SK-N-SH (cell line): Measurements from ENCODE around the gene ZNRF1. TPM values are rescaled to one million over a fixed set of nuclear protein-coding genes. Genes with fewer than 3 reads are reported as not detected.
"Not testable (repeated sequence)": the region's sequence is repeated elsewhere in the genome, so short reads cannot be mapped to it uniquely, and the experiment has no call there.

Experiments
- CTCF ChIA-PET: fragments of 300-600, 350-600 bp; formaldehyde crosslinking; extraction: SDS; loops from one replicate; lab custom pipeline; 2021; lab: Yijun Ruan, JAX
- POLR2A ChIA-PET: fragments of 350-600 bp; sonication (Branson Sonifier 250); formaldehyde crosslinking; extraction: SDS; loops from one replicate; lab custom pipeline; 2020; ENCODE audit warnings: antibody characterized with exemption, inconsistent platforms; lab: Yijun Ruan, JAX
- DNase-seq: peaks from one replicate; pipeline ENCODE4 v3.0.0; 2012
- H2AFZ ChIP-seq: fragments of 200-600 bp; sonication (generic); 2 replicates; pipeline ENCODE4 v1.8.1; 2016; ENCODE audit warnings: antibody characterized with exemption, mild to moderate bottlenecking, low read depth
- H3F3A ChIP-seq: fragments of 200-600 bp; sonication (generic); replicated peaks from 2 replicates; pipeline ENCODE3; 2016; ENCODE audit warnings: antibody characterized with exemption, mild to moderate bottlenecking; ENCODE audit not compliant: insufficient read depth
- H3K27ac ChIP-seq, 2 experiments: fragments of 200-500 bp in 1 of 2; fragments of 200-600 bp in 1 of 2; sonication (Bioruptor generic) in 1 of 2; sonication (generic), shearing (Covaris generic) in 1 of 2; 2 replicates each; pipeline versions ENCODE4 v1.5.1 to v1.6.1; 2014 to 2016; ENCODE audit warnings: low read depth in 2 of 2, inconsistent platforms in 1 of 2, low read length in 1 of 2, mild to moderate bottlenecking in 1 of 2, mixed read lengths in 1 of 2
- H3K27me3 ChIP-seq: fragments of 200-600 bp; sonication (generic), shearing (Covaris generic); 2 replicates; pipeline ENCODE4 v1.6.1; 2016; ENCODE audit warnings: mixed run types; ENCODE audit not compliant: insufficient read depth
- H3K36me3 ChIP-seq, 2 experiments: fragments of 200-500 bp in 1 of 2; fragments of 200-600 bp in 1 of 2; sonication (Bioruptor generic) in 1 of 2; sonication (generic) in 1 of 2; replicated peaks in 1 of 2; 2 replicates each; pipeline versions ENCODE3 to v1.5.1; 2014 to 2016; ENCODE audit warnings: low read length in 1 of 2, mild to moderate bottlenecking in 1 of 2; ENCODE audit not compliant: insufficient read depth in 2 of 2, control insufficient read depth in 1 of 2
- H3K4me1 ChIP-seq, 2 experiments: fragments of 200-500 bp in 1 of 2; fragments of 200-600 bp in 1 of 2; sonication (Bioruptor generic) in 1 of 2; sonication (generic), shearing (Covaris generic) in 1 of 2; 2 replicates each; pipeline versions ENCODE4 v1.5.1 to v1.6.1; 2014 to 2016; ENCODE audit warnings: low read depth in 1 of 2, low read length in 1 of 2, mixed run types in 1 of 2; ENCODE audit not compliant: insufficient read depth in 2 of 2, control insufficient read depth in 1 of 2
- H3K4me2 ChIP-seq: fragments of 200-600 bp; sonication (generic), shearing (Covaris generic); 2 replicates; pipeline ENCODE4 v1.6.1; 2017; ENCODE audit warnings: mixed run types
- H3K4me3 ChIP-seq, 2 experiments: fragments of 200-500 bp in 1 of 2; fragments of 200-600 bp in 1 of 2; sonication (Bioruptor generic) in 1 of 2; sonication (generic), shearing (Covaris generic) in 1 of 2; 2 replicates each; pipeline versions ENCODE4 v1.5.1 to v1.8.1; 2014 to 2016; ENCODE audit warnings: low read depth in 2 of 2, inconsistent platforms in 1 of 2, low read length in 1 of 2, mild to moderate bottlenecking in 1 of 2, mixed read lengths in 1 of 2, moderate library complexity in 1 of 2
- H3K79me2 ChIP-seq: fragments of 200-600 bp; sonication (generic); 2 replicates; pipeline ENCODE4 v1.8.1; 2017; ENCODE audit warnings: mild to moderate bottlenecking; ENCODE audit not compliant: insufficient read depth
- H3K9ac ChIP-seq: fragments of 200-600 bp; sonication (generic); 2 replicates; pipeline ENCODE4 v1.6.1; 2017; ENCODE audit warnings: mixed run types
- H3K9me2 ChIP-seq: fragments of 200-600 bp; sonication (generic); 2 replicates; pipeline ENCODE4 v1.6.1; 2017; ENCODE audit warnings: mixed run types
- H3K9me3 ChIP-seq: fragments of 200-600 bp; sonication (generic); 2 replicates; pipeline ENCODE4 v1.6.1; 2017; ENCODE audit warnings: mixed run types, mild to moderate bottlenecking, moderate library complexity
- H4K20me1 ChIP-seq: fragments of 200-600 bp; sonication (generic); 2 replicates; pipeline ENCODE4 v1.6.1; 2017; ENCODE audit warnings: mild to moderate bottlenecking, mixed run types; ENCODE audit not compliant: insufficient read depth
- CHD2 ChIP-seq: fragments of 150-350 bp; IDR thresholded peaks from 2 replicates; pipeline ENCODE4 v1.6.1; 2018; ENCODE audit warnings: low read length; ENCODE audit not compliant: partially characterized antibody
- EZH2phosphoT487 ChIP-seq: fragments of 200-600 bp; sonication (generic); IDR thresholded peaks from 2 replicates; pipeline ENCODE4 v1.6.1; 2017; ENCODE audit warnings: low read depth, mixed run types, mild to moderate bottlenecking, antibody characterized with exemption, moderate library complexity, borderline replicate concordance
- FOSL2 ChIP-seq: IDR thresholded peaks from 2 replicates; pipeline ENCODE4 v1.4.0; 2012; ENCODE audit warnings: low read depth, mild to moderate bottlenecking, moderate library complexity, borderline replicate concordance
- FOXJ3 ChIP-seq: sonication (generic); formaldehyde crosslinking; IDR thresholded peaks from 2 replicates; pipeline ENCODE4 v1.5.1; 2020; ENCODE audit warnings: mild to moderate bottlenecking, missing genetic modification reagents
- GABPA ChIP-seq: IDR thresholded peaks from 2 replicates; pipeline ENCODE4 v1.4.0; 2012; ENCODE audit warnings: low read depth, mild to moderate bottlenecking
- JUND ChIP-seq: IDR thresholded peaks from 2 replicates; pipeline ENCODE4 v1.4.0; 2012
- MEF2A ChIP-seq: IDR thresholded peaks from 2 replicates; pipeline ENCODE4 v1.4.0; 2012; ENCODE audit warnings: low read depth, borderline replicate concordance
- MXI1 ChIP-seq: IDR thresholded peaks from 2 replicates; pipeline ENCODE4 v1.6.1; 2012; ENCODE audit warnings: mild to moderate bottlenecking, low read depth, low read length, improper control_type of control experiment
- NFIC ChIP-seq: IDR thresholded peaks from 2 replicates; pipeline ENCODE4 v1.4.0; 2012; ENCODE audit warnings: borderline replicate concordance
- POLR2AphosphoS5 ChIP-seq: IDR thresholded peaks from 2 replicates; pipeline ENCODE4 v1.6.1; 2012; ENCODE audit warnings: low read depth, low read length
- RCOR1 ChIP-seq: fragments of 150-350 bp; IDR thresholded peaks from 2 replicates; pipeline ENCODE4 v1.6.1; 2017; ENCODE audit warnings: antibody characterized with exemption, low read length
- RFX5 ChIP-seq: IDR thresholded peaks from 2 replicates; pipeline ENCODE4 v1.6.1; 2012; ENCODE audit warnings: mild to moderate bottlenecking, improper control_type of control experiment, low read length
- SIN3A ChIP-seq: IDR thresholded peaks from 2 replicates; pipeline ENCODE4 v1.6.1; 2012; ENCODE audit warnings: low read depth, mild to moderate bottlenecking, low read length, moderate library complexity, borderline replicate concordance
- TCF12 ChIP-seq: IDR thresholded peaks from 2 replicates; pipeline ENCODE4 v1.4.0; 2012
- YY1 ChIP-seq: IDR thresholded peaks from 2 replicates; pipeline ENCODE4 v1.4.0; 2012; ENCODE audit warnings: low read depth, mild to moderate bottlenecking
- WGBS: methylation state at CpG from one replicate; pipeline ENCODE4 v1.1.6; 2017; ENCODE audit warnings: low lambda C conversion rate; 5-methylcytosine and 5-hydroxymethylcytosine counted together
- polyA plus RNA-seq, 3 experiments: library from polyadenylated mRNA; depleted of rRNA; stranded (reverse); fragments of >200 nt; gene quantifications; 2 replicates each; pipeline ENCODE4 v1.2.3, GENCODE V29; 2012
- TF ChIP-seq, protein P1 (sequence below): IDR thresholded peaks from 2 replicates; pipeline ENCODE4; 2012
- TF ChIP-seq, protein P2 (sequence below): IDR thresholded peaks from 2 replicates; pipeline ENCODE4 v1.4.0; 2012; ENCODE audit warnings: low read depth, borderline replicate concordance
- TF ChIP-seq, protein P3 (sequence below): fragments of 150-350 bp; IDR thresholded peaks from 2 replicates; pipeline ENCODE4 v1.6.1; 2016; ENCODE audit warnings: mild to moderate bottlenecking, low read depth, low read length
- TF ChIP-seq, protein P4 (sequence below): IDR thresholded peaks from 2 replicates; pipeline ENCODE4 v1.6.1; 2012; ENCODE audit warnings: mild to moderate bottlenecking, low read depth, low read length, moderate library complexity

ZNRF1 gene
- polyA plus RNA-seq, 1 of the 3 experiments (the other 2 are of a cell fraction) = 23.7 TPM

DNA sequence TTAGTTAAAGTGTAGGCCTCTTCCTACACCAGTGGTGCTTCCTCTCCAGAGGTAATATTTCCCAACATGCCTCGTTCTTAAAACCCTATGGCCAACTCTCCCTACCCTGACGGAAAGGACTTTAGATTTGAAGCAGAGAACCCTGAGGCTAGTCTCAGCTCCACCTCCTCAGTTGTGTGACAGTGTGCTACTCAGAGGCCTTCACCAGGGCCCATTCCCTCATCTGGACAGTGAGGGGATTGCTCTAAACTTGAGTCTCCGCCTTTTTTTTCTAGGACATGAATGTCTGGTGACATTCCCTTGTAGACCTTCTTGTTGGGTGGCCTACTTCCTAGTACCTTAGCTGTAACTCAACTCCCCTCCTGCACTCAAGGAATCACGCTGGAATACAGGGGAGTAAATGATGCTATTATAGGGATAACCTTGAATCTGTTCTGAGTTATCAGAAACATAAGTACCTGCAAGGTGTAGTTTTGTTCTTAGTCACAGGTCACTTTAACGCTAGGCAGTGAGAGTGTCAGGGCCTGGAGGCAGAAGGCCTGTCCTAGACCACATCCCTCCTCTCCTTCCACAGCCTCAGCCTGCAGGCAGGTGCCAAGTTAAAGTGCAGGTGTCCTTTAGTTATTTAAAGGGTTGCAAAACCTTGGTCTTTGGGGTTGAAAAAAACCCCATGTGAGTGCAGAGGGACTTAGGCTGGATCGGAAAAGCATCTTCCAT lies 90.8 kb downstream of the ZNRF1 start:
- H3F3A ChIP-seq = peaks cover 3% of the 10 kb centered on the region
- POLR2A ChIA-PET = no interaction called here
- H2AFZ ChIP-seq = no peak overlapping the region
- no peak overlapping the region for H3K9ac ChIP-seq
- no peak for DNase-seq
- peaks cover 61% of the 10 kb centered on the region for H3K79me2 ChIP-seq
- 76% methylated on average over 5 of the region's 6 CpGs for WGBS
- H3K27me3 ChIP-seq = no peaks in the 10 kb centered on the region
- peaks cover 0 to 3% of the 10 kb centered on the region in 2 experiments for H3K36me3 ChIP-seq
- peaks cover 13 to 28% of the 10 kb centered on the region in 2 experiments; a peak in 3 of 4 replicates for H3K4me1 ChIP-seq
- H4K20me1 ChIP-seq = peaks cover 28% of the 10 kb centered on the region
- TF ChIP-seq POLR2AphosphoS5 (no peak), MXI1 (no peak), FOSL2 (no peak), TCF12 (no peak), MEF2A (no peak), CHD2 (no peak), YY1 (no peak), RCOR1 (no peak), SIN3A (no peak), RFX5 (no peak), EZH2phosphoT487 (no peak), NFIC (no peak), GABPA (no peak), FOXJ3 (CRISPR knock-in tag) (no peak), JUND (no peak)
- TF ChIP-seq, protein P1, sequence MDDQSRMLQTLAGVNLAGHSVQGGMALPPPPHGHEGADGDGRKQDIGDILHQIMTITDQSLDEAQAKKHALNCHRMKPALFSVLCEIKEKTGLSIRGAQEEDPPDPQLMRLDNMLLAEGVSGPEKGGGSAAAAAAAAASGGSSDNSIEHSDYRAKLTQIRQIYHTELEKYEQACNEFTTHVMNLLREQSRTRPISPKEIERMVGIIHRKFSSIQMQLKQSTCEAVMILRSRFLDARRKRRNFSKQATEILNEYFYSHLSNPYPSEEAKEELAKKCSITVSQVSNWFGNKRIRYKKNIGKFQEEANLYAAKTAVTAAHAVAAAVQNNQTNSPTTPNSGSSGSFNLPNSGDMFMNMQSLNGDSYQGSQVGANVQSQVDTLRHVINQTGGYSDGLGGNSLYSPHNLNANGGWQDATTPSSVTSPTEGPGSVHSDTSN = no peak
- TF ChIP-seq, protein P2, sequence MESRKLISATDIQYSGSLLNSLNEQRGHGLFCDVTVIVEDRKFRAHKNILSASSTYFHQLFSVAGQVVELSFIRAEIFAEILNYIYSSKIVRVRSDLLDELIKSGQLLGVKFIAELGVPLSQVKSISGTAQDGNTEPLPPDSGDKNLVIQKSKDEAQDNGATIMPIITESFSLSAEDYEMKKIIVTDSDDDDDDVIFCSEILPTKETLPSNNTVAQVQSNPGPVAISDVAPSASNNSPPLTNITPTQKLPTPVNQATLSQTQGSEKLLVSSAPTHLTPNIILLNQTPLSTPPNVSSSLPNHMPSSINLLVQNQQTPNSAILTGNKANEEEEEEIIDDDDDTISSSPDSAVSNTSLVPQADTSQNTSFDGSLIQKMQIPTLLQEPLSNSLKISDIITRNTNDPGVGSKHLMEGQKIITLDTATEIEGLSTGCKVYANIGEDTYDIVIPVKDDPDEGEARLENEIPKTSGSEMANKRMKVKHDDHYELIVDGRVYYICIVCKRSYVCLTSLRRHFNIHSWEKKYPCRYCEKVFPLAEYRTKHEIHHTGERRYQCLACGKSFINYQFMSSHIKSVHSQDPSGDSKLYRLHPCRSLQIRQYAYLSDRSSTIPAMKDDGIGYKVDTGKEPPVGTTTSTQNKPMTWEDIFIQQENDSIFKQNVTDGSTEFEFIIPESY = no peak
- TF ChIP-seq, protein P3, sequence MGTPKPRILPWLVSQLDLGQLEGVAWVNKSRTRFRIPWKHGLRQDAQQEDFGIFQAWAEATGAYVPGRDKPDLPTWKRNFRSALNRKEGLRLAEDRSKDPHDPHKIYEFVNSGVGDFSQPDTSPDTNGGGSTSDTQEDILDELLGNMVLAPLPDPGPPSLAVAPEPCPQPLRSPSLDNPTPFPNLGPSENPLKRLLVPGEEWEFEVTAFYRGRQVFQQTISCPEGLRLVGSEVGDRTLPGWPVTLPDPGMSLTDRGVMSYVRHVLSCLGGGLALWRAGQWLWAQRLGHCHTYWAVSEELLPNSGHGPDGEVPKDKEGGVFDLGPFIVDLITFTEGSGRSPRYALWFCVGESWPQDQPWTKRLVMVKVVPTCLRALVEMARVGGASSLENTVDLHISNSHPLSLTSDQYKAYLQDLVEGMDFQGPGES = no peak
- TF ChIP-seq, protein P4, sequence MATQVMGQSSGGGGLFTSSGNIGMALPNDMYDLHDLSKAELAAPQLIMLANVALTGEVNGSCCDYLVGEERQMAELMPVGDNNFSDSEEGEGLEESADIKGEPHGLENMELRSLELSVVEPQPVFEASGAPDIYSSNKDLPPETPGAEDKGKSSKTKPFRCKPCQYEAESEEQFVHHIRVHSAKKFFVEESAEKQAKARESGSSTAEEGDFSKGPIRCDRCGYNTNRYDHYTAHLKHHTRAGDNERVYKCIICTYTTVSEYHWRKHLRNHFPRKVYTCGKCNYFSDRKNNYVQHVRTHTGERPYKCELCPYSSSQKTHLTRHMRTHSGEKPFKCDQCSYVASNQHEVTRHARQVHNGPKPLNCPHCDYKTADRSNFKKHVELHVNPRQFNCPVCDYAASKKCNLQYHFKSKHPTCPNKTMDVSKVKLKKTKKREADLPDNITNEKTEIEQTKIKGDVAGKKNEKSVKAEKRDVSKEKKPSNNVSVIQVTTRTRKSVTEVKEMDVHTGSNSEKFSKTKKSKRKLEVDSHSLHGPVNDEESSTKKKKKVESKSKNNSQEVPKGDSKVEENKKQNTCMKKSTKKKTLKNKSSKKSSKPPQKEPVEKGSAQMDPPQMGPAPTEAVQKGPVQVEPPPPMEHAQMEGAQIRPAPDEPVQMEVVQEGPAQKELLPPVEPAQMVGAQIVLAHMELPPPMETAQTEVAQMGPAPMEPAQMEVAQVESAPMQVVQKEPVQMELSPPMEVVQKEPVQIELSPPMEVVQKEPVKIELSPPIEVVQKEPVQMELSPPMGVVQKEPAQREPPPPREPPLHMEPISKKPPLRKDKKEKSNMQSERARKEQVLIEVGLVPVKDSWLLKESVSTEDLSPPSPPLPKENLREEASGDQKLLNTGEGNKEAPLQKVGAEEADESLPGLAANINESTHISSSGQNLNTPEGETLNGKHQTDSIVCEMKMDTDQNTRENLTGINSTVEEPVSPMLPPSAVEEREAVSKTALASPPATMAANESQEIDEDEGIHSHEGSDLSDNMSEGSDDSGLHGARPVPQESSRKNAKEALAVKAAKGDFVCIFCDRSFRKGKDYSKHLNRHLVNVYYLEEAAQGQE = no peak
- H3K9me3 ChIP-seq = no peaks in the 10 kb centered on the region
- CTCF ChIA-PET = interaction anchor here (0.8 to 2.9 kb wide), 4 partner anchors 17 to 91 kb away, joined by 3 to 18 read pairs (median 4); partner anchors contain the start of gene ZNRF1
- H3K27ac ChIP-seq = no peak overlapping the region
- no peak overlapping the region for H3K4me2 ChIP-seq
- H3K9me2 ChIP-seq = no peaks in the 10 kb centered on the region
- no peak overlapping the region for H3K4me3 ChIP-seq

DNA sequence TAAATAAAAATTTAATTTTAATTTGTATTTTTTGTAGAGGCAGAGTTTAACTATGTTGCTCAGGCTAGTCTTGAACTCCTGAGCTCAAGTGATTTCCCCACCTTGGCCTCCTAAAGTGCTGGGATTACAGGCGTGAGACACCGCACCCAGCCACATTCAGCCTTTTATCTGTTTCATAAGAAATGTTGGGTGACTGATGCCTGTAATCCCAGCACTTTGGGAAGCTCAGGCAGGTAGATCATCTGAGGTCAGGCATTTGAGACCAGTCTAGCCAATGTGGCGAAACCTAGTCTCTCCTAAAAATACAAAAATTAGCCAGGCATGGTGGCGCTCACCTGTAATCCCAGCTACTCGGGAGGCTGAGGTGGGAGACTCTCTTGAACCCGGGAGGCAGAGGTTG lies 92.1 kb downstream of the ZNRF1 start:
- DNase-seq, H3F3A ChIP-seq, H3K9me2 ChIP-seq, H3K27ac ChIP-seq, H2AFZ ChIP-seq, POLR2A ChIA-PET, H3K9me3 ChIP-seq, H3K36me3 ChIP-seq, H3K4me2 ChIP-seq, H3K9ac ChIP-seq, H3K4me3 ChIP-seq, H3K27me3 ChIP-seq: not testable (repeated sequence)
- H3K4me1 ChIP-seq = peaks cover 13 to 28% of the 10 kb centered on the region in 2 experiments; a peak in 3 of 4 replicates
- peaks cover 52% of the 10 kb centered on the region for H3K79me2 ChIP-seq
- CTCF ChIA-PET = interaction anchor here (1.2 to 1.5 kb wide), 2 partner anchors 20 to 93 kb away, joined by 3 to 4 read pairs; no protein-coding TSS in a partner anchor
- 85% methylated on average over 6 of the region's 6 CpGs for WGBS
- peaks cover 28% of the 10 kb centered on the region for H4K20me1 ChIP-seq
